AG10803 (cell line): Measurements from ENCODE around the gene SH3BP2.
A peak's percentile ranks its signal among the peaks of the same experiment; 100 is the strongest.

Experiments
- DNase-seq: peaks from one replicate; pipeline ENCODE4 v3.0.0; 2010; ENCODE audit warnings: low read depth
- H3K4me3 ChIP-seq: 2 replicates; pipeline ENCODE4 v1.5.1; 2011; ENCODE audit warnings: mild to moderate bottlenecking, low read length, control low read depth
- TF ChIP-seq, protein P1 (sequence below): conservative IDR thresholded peaks from 2 replicates; pipeline ENCODE4 v1.5.1; 2011; ENCODE audit warnings: mild to moderate bottlenecking, low read length, control low read depth, inconsistent platforms

Gene SH3BP2, protein sequence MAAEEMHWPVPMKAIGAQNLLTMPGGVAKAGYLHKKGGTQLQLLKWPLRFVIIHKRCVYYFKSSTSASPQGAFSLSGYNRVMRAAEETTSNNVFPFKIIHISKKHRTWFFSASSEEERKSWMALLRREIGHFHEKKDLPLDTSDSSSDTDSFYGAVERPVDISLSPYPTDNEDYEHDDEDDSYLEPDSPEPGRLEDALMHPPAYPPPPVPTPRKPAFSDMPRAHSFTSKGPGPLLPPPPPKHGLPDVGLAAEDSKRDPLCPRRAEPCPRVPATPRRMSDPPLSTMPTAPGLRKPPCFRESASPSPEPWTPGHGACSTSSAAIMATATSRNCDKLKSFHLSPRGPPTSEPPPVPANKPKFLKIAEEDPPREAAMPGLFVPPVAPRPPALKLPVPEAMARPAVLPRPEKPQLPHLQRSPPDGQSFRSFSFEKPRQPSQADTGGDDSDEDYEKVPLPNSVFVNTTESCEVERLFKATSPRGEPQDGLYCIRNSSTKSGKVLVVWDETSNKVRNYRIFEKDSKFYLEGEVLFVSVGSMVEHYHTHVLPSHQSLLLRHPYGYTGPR

DNA sequence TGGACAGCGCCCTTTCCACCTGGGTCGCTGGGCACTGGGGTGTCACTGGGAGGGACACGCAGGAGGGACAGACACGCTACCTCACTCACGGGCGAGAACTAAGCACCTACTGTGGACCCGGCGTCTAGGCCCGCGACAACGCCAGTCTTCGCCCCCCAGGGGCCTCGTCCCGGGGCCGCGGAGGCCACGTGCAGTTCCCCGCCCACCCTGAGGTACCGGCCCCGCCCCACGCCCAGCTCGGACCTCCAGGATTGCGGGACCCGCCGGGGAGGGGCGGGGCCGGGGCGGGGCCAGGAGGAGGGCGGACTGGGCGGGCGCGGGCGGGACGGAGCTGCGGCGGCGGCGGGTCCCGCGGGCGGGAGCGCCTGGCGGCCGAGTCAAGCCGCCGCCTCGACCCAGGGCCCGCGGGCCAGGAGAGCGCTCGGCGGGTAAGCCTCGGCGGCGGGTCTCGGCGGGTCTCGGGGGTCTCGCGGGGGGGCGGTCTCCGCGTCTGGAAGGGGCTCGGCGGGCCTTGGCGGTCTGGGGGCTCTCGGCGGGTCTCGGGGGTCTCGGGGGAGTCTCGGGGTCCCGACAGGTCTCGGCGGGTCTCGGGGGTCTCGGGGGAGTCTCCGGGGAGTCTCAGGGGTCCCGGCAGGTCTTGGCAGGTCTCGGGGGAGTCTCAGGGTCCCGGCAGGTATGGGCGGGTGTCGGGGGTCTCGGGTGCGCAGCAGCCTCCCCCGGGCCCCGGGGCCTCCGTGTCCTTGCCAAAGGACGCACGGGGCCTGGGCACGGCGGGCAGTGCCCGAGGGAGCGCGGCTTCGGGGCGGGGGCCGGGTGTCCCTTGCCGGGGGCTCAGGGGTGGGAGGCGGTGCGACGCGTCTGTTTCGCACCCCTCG lies at the start of gene SH3BP2:
SH3BP2 (plus strand) TSS at position 375 of the 875 bp plus-strand sequence. CDS start 27,533 bp downstream, outside the sequence.
- H3K4me3 ChIP-seq: peak within 1 kb of the TSS; percentile 72
- TF ChIP-seq, protein P1, sequence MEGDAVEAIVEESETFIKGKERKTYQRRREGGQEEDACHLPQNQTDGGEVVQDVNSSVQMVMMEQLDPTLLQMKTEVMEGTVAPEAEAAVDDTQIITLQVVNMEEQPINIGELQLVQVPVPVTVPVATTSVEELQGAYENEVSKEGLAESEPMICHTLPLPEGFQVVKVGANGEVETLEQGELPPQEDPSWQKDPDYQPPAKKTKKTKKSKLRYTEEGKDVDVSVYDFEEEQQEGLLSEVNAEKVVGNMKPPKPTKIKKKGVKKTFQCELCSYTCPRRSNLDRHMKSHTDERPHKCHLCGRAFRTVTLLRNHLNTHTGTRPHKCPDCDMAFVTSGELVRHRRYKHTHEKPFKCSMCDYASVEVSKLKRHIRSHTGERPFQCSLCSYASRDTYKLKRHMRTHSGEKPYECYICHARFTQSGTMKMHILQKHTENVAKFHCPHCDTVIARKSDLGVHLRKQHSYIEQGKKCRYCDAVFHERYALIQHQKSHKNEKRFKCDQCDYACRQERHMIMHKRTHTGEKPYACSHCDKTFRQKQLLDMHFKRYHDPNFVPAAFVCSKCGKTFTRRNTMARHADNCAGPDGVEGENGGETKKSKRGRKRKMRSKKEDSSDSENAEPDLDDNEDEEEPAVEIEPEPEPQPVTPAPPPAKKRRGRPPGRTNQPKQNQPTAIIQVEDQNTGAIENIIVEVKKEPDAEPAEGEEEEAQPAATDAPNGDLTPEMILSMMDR: no peak
- peak; percentile 66 for DNase-seq

- H3K4me3 ChIP-seq: no peak overlapping the region
- TF ChIP-seq, protein P1: no peak
- DNase-seq: no peak
Measured at GRCh38 chr4:2743518-2744445, 49.1 kb upstream of the SH3BP2 start.

DNA sequence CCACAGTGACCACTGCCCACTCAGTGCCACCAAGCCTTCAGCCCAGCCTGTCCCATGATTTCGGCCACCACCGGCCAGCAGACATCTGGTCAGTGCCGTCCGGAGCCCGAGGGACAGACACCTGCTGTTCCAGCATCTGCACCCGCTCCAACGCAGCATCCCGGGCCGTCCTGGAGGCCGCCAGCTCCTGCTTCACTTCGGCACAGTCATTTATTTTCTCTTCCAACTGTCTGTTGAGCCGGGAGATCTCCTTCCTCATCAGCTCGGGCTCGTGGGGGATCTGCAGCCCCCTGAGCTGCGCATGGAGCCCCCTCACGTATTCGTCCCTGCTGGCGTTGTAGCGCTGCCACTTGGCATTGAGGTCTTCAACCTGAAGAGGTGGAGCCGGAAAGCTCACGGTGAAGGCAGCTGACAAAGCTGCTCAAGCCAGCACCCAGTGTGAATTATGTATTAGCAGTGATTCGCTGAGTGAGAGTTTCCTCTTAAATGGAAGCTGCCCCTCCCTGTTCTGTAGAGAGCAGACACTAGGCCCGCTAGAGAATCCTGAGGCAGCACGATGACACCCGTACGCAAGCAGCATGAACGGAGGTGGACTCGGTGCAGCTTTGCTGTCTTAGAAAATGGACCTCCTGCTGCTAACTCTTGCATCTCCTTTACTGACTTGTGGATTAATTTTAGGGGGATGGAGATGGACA lies 48.2 kb upstream of the SH3BP2 start:
- H3K4me3 ChIP-seq: no peak overlapping the region
- no peak for DNase-seq
- TF ChIP-seq, protein P1: no peak

DNA sequence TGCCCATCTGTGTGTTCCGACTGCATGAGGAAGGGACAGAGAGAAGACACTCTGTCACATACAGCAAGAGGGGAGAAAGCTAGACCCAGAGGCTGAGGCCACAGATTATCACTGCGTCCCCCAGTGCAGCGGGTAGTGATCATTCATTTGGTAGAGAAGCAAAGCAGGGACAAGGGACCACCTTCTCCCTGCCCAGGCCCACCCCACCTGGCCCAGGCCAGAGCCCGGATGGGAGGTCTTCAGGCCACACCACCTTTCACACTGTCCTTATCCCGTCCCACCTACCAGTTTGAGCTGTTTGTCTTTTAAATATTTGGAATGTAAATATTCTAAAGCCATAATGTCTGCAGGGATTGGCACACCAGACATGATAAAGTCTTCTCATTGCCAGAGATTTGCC lies 47.4 kb upstream of the SH3BP2 start:
- H3K4me3 ChIP-seq: no peak overlapping the region
- DNase-seq: no peak
- TF ChIP-seq, protein P1: no peak

- no peak overlapping the region for H3K4me3 ChIP-seq
- TF ChIP-seq, protein P1: no peak
- DNase-seq: peak; percentile 37
Measured at GRCh38 chr4:2745981-2746806, 46.7 kb upstream of the SH3BP2 start.
